Stimulated activated CD8-positive, alpha-beta memory T cell treated with anti-CD3 and anti-CD28 coated beads, Interleukin-4, amount 100 ng/mL, for 48 hours (primary cell): ENCODE results near the gene CNIH3.
"Not testable (repeated sequence)": the region's sequence is repeated elsewhere in the genome, so short reads cannot be mapped to it uniquely, and the experiment has no call there.

ENCODE experiments used
- DNase-seq: peaks from one replicate; pipeline ENCODE4 v3.0.0-alpha.2; 2020

CNIH3 gene

GRCh38 chr1:224644553-224645154 lies 28.5 kb downstream of the CNIH3 start:
- peak; percentile 72 for DNase-seq

GRCh38 chr1:224647449-224647848 lies 31.3 kb downstream of the CNIH3 start:
- no peak for DNase-seq

- DNase-seq, result no peak
Observed at GRCh38 chr1:224650290-224650689, 34.2 kb downstream of the CNIH3 start.

GRCh38 chr1:224651188-224651587 lies 35.1 kb downstream of the CNIH3 start:
- DNase-seq, result no peak

- no peak for DNase-seq
Observed at GRCh38 chr1:224656392-224656791, 40.3 kb downstream of the CNIH3 start.

- no peak for DNase-seq
Observed at GRCh38 chr1:224660074-224660473, 44.0 kb downstream of the CNIH3 start.

- no peak for DNase-seq
Observed at GRCh38 chr1:224662870-224663269, 46.8 kb downstream of the CNIH3 start.

GRCh38 chr1:224665016-224665415 lies 48.9 kb downstream of the CNIH3 start:
- no peak for DNase-seq

GRCh38 chr1:224666078-224666477 lies 50.0 kb downstream of the CNIH3 start:
- no peak for DNase-seq

- DNase-seq, result no peak
Observed at GRCh38 chr1:224666913-224667312, 50.8 kb downstream of the CNIH3 start.

GRCh38 chr1:224668984-224669383 lies 52.9 kb downstream of the CNIH3 start:
- no peak for DNase-seq

- no peak for DNase-seq
Observed at GRCh38 chr1:224669403-224669802, 53.3 kb downstream of the CNIH3 start.

- no peak for DNase-seq
Observed at GRCh38 chr1:224670506-224670905, 54.4 kb downstream of the CNIH3 start.

- no peak for DNase-seq
Observed at GRCh38 chr1:224671076-224671475, 55.0 kb downstream of the CNIH3 start.

- no peak for DNase-seq
Observed at GRCh38 chr1:224673141-224673540, 57.0 kb downstream of the CNIH3 start.

- no peak for DNase-seq
Observed at GRCh38 chr1:224675590-224675989, 59.5 kb downstream of the CNIH3 start.

GRCh38 chr1:224676551-224676950 lies 60.4 kb downstream of the CNIH3 start:
- DNase-seq, result no peak

GRCh38 chr1:224678168-224678567 lies 62.1 kb downstream of the CNIH3 start:
- DNase-seq, result no peak

GRCh38 chr1:224679606-224680005 lies 63.5 kb downstream of the CNIH3 start:
- no peak for DNase-seq

GRCh38 chr1:224681816-224682215 lies 65.7 kb downstream of the CNIH3 start:
- DNase-seq, result no peak

- no peak for DNase-seq
Observed at GRCh38 chr1:224683936-224684335, 67.8 kb downstream of the CNIH3 start.

GRCh38 chr1:224684979-224685425 lies 68.9 kb downstream of the CNIH3 start:
- DNase-seq, result no peak

- not testable (repeated sequence) for DNase-seq
Observed at GRCh38 chr1:224686140-224686539, 70.0 kb downstream of the CNIH3 start.

GRCh38 chr1:224687465-224687864 lies 71.3 kb downstream of the CNIH3 start:
- DNase-seq, result no peak

GRCh38 chr1:224689374-224689773 lies 73.3 kb downstream of the CNIH3 start:
- no peak for DNase-seq
